Kidney (tissue), 14 donors: ENCODE data around the gene POU5F2. TPM values are rescaled to one million over a fixed set of nuclear protein-coding genes. Genes with fewer than 3 reads are reported as not detected.

Experiments used
- DNase-seq, 5 donors: peaks; one replicate each; pipeline ENCODE4 v3.0.0-alpha.2; 2013 to 2020
- FAIRE-seq: peaks from 2 replicates; lab custom pipeline; 2012; peaks lifted over from hg19 to GRCh38; lab: Jason Lieb, UNC
- H3K27ac ChIP-seq, 2 donors: one replicate each; pipeline ENCODE4 v1.7.0; 2013; ENCODE audit warnings: low read depth in 2 of 2, low read length in 2 of 2, inconsistent platforms in 1 of 2
- H3K27me3 ChIP-seq: one replicate; pipeline ENCODE4 v1.7.1; 2013; ENCODE audit warnings: low read length, inconsistent platforms; ENCODE audit not compliant: control insufficient read depth, insufficient read depth
- H3K36me3 ChIP-seq, 3 donors: one replicate each; pipeline versions ENCODE4 v1.7.0 to v1.7.1; 2013; ENCODE audit warnings: low read length in 3 of 3, control low read depth in 1 of 3, inconsistent platforms in 1 of 3; ENCODE audit not compliant: insufficient read depth in 3 of 3, control insufficient read depth in 2 of 3
- H3K4me1 ChIP-seq, 3 donors: one replicate each; pipeline versions ENCODE4 v1.7.0 to v1.7.1; 2013; ENCODE audit warnings: low read length in 3 of 3, inconsistent platforms in 1 of 3, low read depth in 1 of 3; ENCODE audit not compliant: control insufficient read depth in 2 of 3, insufficient read depth in 2 of 3
- H3K4me3 ChIP-seq, 3 donors: one replicate each; pipeline versions ENCODE4 v1.7.0 to v1.8.1; 2013; ENCODE audit warnings: low read length in 3 of 3, control low read depth in 1 of 3, inconsistent platforms in 1 of 3
- H3K9ac ChIP-seq, 3 donors: one replicate each; pipeline versions ENCODE4 v1.7.0 to v1.7.1; 2013; ENCODE audit warnings: low read length in 3 of 3, control low read depth in 1 of 3, inconsistent platforms in 1 of 3
- H3K9me3 ChIP-seq, 3 donors: one replicate each; pipeline versions ENCODE4 v1.7.0 to v1.7.1; 2013; ENCODE audit warnings: low read length in 3 of 3, control low read depth in 1 of 3, inconsistent platforms in 1 of 3; ENCODE audit not compliant: control insufficient read depth in 2 of 3, insufficient read depth in 1 of 3
- CTCF ChIP-seq: IDR thresholded peaks from 3 replicates; pipeline ENCODE4 v1.5.1; 2012; ENCODE audit warnings: mild to moderate bottlenecking, moderate library complexity, borderline replicate concordance; ENCODE audit not compliant: insufficient read depth; ENCODE audit errors: extremely low read depth
- intact Hi-C: fragments of 100-400 bp; cut with DNase I; formaldehyde crosslinking; loops from one replicate; pipeline ENCODE4 v1.11.1; 2022
- polyA plus RNA-seq: library from polyadenylated mRNA; stranded (reverse); fragments of 350-450 nt; fragmentation: Illumina TruSeq; extraction: RNeasy Lipid Tissue Mini Kit (QIAGEN cat#74804); gene quantifications from one replicate; pipeline ENCODE4 v1.2.3, GENCODE V29; 2014; ENCODE audit warnings: low read depth, low replicate concordance; ENCODE audit not compliant: insufficient read depth
- total RNA-seq: library from RNA; stranded (reverse); fragmentation: NEBNext Ultra II Directional; extraction: Animal tissue kit (Norgen Biotek cat#: 25700); gene quantifications from one replicate; pipeline ENCODE4 v1.2.1, GENCODE V29; 2021
- donor health status: control.
- donor health status: control.
- donor health status: control.
- donor health status: control.
- donor health status: control.
- donor health status: DM: yes; HTN: yes; CAD: no.
- donor health status: Normal renal cell carcinoma (clear cell type).

POU5F2 gene
- total and polyA plus RNA-seq, 2 donors from 2014 or later = 1.8 TPM; not detected in 1

GRCh38 chr5:93716453-93716852, 24.9 kb downstream of the POU5F2 start:
- no peak overlapping the region for H3K9ac ChIP-seq
- DNase-seq (no peak), FAIRE-seq (no peak)
- no peaks in the 10 kb centered on the region for H3K36me3 ChIP-seq
- H3K4me3 ChIP-seq = no peak overlapping the region
- no peaks in the 10 kb centered on the region for H3K27me3 ChIP-seq
- H3K4me1 ChIP-seq = peaks cover 0 to 4% (median 0%) of the 10 kb centered on the region in 3 donors
- no peaks in the 10 kb centered on the region for H3K9me3 ChIP-seq
- no peak overlapping the region for H3K27ac ChIP-seq
- no peak for TF ChIP-seq CTCF
- intact Hi-C loops = no loop called here

- Histone ChIP-seq H3K4me3 (peak overlapping the region in 1 of 3 donors; percentile 30), H3K4me1 (peaks cover 0 to 4% (median 0%) of the 10 kb centered on the region in 3 donors), H3K36me3 (no peaks in the 10 kb centered on the region), H3K27me3 (no peaks in the 10 kb centered on the region), H3K9ac (no peak overlapping the region), H3K9me3 (no peaks in the 10 kb centered on the region), H3K27ac (no peak overlapping the region)
- intact Hi-C loops = no loop called here
- FAIRE-seq (no peak), DNase-seq (no peak)
- no peak for TF ChIP-seq CTCF
Observed at GRCh38 chr5:93715761-93716160, 25.6 kb downstream of the POU5F2 start.

- intact Hi-C loops = no loop called here
- Histone ChIP-seq H3K9me3 (no peaks in the 10 kb centered on the region), H3K4me3 (peak overlapping the region in 1 of 3 donors; percentile 30), H3K36me3 (no peaks in the 10 kb centered on the region), H3K9ac (no peak overlapping the region), H3K27ac (no peak overlapping the region), H3K4me1 (peaks cover 0 to 4% (median 0%) of the 10 kb centered on the region in 3 donors), H3K27me3 (no peaks in the 10 kb centered on the region)
- no peak for FAIRE-seq
- no peak for TF ChIP-seq CTCF
- no peak for DNase-seq
Observed at GRCh38 chr5:93715327-93715726, 26.1 kb downstream of the POU5F2 start.

GRCh38 chr5:93708442-93708841, 33.0 kb downstream of the POU5F2 start:
- intact Hi-C loops = no loop called here
- FAIRE-seq = no peak
- no peak overlapping the region for H3K4me3 ChIP-seq
- no peaks in the 10 kb centered on the region for H3K4me1 ChIP-seq
- H3K9me3 ChIP-seq = no peaks in the 10 kb centered on the region
- no peaks in the 10 kb centered on the region for H3K27me3 ChIP-seq
- no peak overlapping the region for H3K27ac ChIP-seq
- H3K36me3 ChIP-seq = no peaks in the 10 kb centered on the region
- H3K9ac ChIP-seq = no peak overlapping the region
- TF ChIP-seq CTCF = no peak
- no peak for DNase-seq
